Vagina (tissue), 2 donors: ENCODE measurements around the gene MYO3B.

Source experiments
- CTCF ChIP-seq, 3 experiments: fragments of 450-650 bp in 2 of 3; fragments of 200-600 bp in 1 of 3; sonication (generic) in 1 of 3; IDR thresholded peaks; one replicate each; pipeline ENCODE4 v1.5.1; 2017 to 2019; ENCODE audit warnings: antibody characterized with exemption in 3 of 3, mild to moderate bottlenecking in 2 of 3, moderate library complexity in 2 of 3
- POLR2A ChIP-seq, 2 donors: fragments of 450-650 bp; IDR thresholded peaks; one replicate each; pipeline ENCODE4 v1.6.1; 2017; ENCODE audit warnings: antibody characterized with exemption in 2 of 2, mild to moderate bottlenecking in 2 of 2, moderate library complexity in 2 of 2
- POLR2AphosphoS5 ChIP-seq, 2 donors: sonication (generic); formaldehyde crosslinking; IDR thresholded peaks; one replicate each; pipeline ENCODE4 v1.9.0; 2017; ENCODE audit warnings: antibody characterized with exemption in 2 of 2, mild to moderate bottlenecking in 2 of 2, low read depth in 1 of 2; ENCODE audit not compliant: insufficient read depth in 1 of 2

- TF ChIP-seq POLR2A (IDR thresholded peaks at IDR 0.05) (no peak), CTCF (IDR thresholded peaks at IDR 0.05) (no peak), POLR2AphosphoS5 (IDR thresholded peaks at IDR 0.05; ENCODE audit: insufficient read depth in 1 of 2, low read depth in 1 of 2) (no peak)
Observed at GRCh38 chr2:170548304-170548703, 370.4 kb downstream of the MYO3B start.
